SH-SY5Y (cell line): ENCODE measurements around the gene CBLB.

Experiments used
- GATA2 ChIP-seq: IDR thresholded peaks from 2 replicates; pipeline ENCODE4 v1.6.1; 2011; ENCODE audit warnings: mild to moderate bottlenecking, low read depth, low read length
- GATA3 ChIP-seq: IDR thresholded peaks from 2 replicates; pipeline ENCODE4 v1.6.1; 2011; ENCODE audit warnings: low read depth, mild to moderate bottlenecking, low read length, moderate library complexity

CBLB gene

DNA sequence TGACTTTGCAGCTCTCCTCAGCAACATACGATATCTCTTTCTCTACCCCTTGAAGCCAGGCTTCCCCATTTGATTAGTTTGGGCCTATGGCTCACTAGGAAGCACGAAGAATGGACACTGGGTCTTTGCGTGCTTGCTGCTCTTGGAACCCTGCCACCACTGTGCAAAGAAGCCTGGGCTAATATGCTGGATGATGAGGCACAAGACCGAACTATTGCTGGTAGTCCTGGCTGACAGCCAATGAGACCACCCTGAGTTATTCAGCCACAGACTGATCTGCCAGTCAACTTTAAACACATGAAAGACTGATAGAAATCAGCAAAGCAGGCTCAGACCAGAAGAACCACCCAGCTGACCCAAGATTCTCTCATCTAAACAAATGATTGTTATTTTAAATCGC is 250.3 kb downstream of the CBLB start:
- TF ChIP-seq GATA2 (no peak), GATA3 (no peak)

GRCh38 chr3:105616374-105617121 is 252.3 kb downstream of the CBLB start:
- TF ChIP-seq GATA2 (no peak), GATA3 (no peak)

DNA sequence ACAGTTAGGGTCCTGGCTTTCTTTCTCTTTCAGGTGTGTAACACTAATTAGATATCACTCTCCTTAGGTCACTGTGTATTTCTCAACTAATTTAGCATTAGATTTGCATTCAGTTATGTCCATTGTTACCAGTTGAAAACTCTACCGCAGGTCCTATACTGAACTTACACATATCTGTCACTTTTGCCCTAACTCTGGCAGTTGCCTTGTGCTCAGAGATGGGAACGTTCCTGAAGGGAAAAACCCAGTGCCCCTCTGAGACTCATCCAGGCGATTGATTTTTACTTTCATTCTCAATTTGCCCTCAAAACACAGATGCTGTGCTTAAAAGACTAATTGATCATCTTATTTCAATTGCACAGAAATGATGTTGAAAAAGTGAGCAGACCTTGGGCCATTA is 253.0 kb downstream of the CBLB start:
- no peak for TF ChIP-seq GATA2
- TF ChIP-seq GATA3 = no peak

GRCh38 chr3:105614288-105615030 is 254.4 kb downstream of the CBLB start:
- TF ChIP-seq GATA2 (no peak), GATA3 (no peak)

DNA sequence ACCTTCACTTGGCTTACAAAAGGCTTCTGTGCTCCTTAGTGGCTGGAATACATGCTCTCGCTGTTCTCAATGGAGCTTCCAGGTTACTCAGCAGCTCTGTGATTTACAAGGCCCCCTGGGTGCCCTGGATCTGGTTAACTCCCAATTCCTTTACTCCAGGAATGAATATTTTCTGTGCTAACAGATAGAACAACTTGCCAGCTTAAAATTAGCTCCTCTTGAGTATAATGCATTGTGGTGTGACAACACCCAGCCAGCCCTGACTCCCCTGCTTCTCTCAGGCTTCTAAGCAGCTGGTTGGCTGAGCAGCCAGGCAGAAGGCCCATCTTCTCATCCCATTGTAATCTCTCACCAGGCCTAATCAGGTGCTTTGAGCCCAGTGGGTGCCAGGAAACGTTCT is 255.7 kb downstream of the CBLB start:
- TF ChIP-seq GATA2 (no peak), GATA3 (no peak)

GRCh38 chr3:105611304-105612192 is 257.3 kb downstream of the CBLB start:
- TF ChIP-seq GATA3 = no peak

DNA sequence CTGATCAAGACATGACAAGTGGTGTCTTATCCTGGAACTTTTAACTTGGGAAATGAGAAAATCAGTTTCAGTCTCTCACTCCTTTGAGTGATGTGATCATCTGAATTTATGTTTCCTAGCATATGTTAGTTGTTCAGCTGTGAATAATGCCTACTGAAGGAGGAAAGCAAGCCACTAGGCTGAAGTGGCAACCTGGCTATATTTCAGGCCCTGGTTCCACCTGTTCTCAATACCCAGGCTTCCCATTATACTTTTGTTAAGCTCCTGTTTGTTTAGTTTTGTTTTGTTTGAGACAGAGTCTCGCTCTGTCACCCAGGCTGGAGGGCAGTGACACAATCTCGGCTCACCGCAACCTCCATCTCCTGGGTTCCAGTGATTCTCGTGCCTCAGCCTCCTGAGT is 258.3 kb downstream of the CBLB start:
- TF ChIP-seq GATA3 (no peak), GATA2 (no peak)

DNA sequence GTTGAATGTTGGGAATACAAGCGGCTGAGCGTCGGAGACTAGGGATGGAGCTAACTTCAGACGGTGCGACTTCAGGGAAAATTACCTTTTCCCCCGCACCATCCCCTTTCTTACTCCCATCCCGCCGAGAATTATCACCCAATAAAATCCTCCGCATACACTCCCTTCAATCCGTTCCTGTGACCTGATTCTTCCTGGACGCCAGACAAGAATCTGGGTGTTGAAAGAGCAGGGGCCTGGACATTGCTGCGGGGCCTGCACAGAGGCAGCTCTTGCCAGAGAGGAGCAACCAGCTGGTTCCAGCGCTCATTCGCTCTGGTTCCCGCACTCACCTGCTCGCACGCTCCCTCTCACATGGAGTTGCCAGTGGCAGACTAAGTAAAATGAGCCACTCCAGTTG is 260.2 kb downstream of the CBLB start:
- TF ChIP-seq GATA3 = no peak
- no peak for TF ChIP-seq GATA2

GRCh38 chr3:105606016-105606415 is 262.8 kb downstream of the CBLB start:
- TF ChIP-seq GATA3 (no peak), GATA2 (no peak)
